ENCODE measurements around the gene RAD51AP1. TPM values are rescaled to one million over a fixed set of nuclear protein-coding genes. Genes with fewer than 3 reads are reported as not detected.
"Not testable (repeated sequence)": the region's sequence is repeated elsewhere in the genome, so short reads cannot be mapped to it uniquely, and the experiment has no call there.

The RAD51AP1 gene
- total RNA-seq, 4 donors from 2014 or later: 0.67 to 10.2 (median 3.1) TPM

DNA sequence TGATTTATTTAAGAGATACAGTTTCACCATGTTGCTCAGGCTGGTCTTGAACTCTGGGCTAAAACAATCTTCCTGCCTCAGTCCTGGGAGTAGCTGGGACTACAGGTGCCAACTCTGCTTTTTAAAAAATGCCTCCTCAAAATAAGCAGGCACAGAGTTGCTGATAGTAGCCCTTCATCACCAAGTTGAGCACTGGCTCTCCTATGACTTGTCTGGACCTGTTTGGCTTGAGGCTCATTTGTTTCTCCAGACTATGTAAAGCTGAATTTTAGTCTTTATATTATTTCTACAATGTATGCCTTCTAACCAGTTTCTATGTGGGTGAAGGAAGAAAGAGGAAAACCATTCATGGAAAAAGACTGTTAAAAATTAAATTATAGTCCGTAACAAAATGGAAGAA lies 39.5 kb upstream of the RAD51AP1 start:
- no peaks in the 10 kb centered on the region for H3K9me3 ChIP-seq
- TF ChIP-seq, protein P1, sequence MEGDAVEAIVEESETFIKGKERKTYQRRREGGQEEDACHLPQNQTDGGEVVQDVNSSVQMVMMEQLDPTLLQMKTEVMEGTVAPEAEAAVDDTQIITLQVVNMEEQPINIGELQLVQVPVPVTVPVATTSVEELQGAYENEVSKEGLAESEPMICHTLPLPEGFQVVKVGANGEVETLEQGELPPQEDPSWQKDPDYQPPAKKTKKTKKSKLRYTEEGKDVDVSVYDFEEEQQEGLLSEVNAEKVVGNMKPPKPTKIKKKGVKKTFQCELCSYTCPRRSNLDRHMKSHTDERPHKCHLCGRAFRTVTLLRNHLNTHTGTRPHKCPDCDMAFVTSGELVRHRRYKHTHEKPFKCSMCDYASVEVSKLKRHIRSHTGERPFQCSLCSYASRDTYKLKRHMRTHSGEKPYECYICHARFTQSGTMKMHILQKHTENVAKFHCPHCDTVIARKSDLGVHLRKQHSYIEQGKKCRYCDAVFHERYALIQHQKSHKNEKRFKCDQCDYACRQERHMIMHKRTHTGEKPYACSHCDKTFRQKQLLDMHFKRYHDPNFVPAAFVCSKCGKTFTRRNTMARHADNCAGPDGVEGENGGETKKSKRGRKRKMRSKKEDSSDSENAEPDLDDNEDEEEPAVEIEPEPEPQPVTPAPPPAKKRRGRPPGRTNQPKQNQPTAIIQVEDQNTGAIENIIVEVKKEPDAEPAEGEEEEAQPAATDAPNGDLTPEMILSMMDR (IDR thresholded peaks at IDR 0.05): no peak
- TF ChIP-seq POLR2A (IDR thresholded peaks at IDR 0.05): no peak
- no peak overlapping the region for H3K4me3 ChIP-seq (replicated peaks in 1 of 3)
- WGBS, 2 donors: 98 to 99% methylated on average over 1 of the region's 1 CpG
- no peak for DNase-seq
- H3K27me3 ChIP-seq: no peaks in the 10 kb centered on the region
- no peaks in the 10 kb centered on the region for H3K4me1 ChIP-seq
- H3K36me3 ChIP-seq: peaks cover 22 to 26% of the 10 kb centered on the region in 2 donors
- no peak overlapping the region for H3K27ac ChIP-seq
- intact Hi-C loops (cut with DNase I): no loop called here

DNA sequence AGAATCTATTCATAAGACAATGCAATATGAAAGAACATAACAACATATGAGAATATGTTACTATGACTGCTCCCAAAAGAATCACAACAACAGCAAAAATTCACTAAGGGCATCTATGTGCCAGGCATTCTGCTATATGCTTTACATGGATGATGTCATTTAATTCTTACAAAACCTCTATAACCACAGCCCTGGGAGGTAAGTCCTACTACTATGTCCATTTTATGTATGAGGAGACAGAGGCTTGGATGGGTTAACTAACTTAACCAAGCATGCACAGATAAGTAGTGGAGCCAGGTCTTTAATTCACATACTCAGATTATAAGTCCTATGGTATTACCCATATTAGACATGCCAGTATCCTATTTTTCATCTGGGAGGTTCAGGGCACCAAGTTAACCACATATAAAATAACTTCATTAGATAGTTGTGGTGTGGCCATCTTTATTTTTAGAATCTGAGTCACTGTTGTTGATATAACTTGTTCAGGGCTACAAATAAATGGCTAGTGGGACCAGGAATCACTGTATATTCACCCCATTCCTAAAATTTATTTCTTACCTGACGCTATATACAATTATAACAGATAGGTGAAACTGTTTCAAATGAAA lies 33.2 kb upstream of the RAD51AP1 start:
- Histone ChIP-seq H3K27me3 (no peaks in the 10 kb centered on the region), H3K4me3 (replicated peaks in 1 of 3) (no peak overlapping the region), H3K36me3 (peaks cover 11 to 14% of the 10 kb centered on the region in 2 donors), H3K4me1 (no peaks in the 10 kb centered on the region), H3K27ac (no peak overlapping the region), H3K9me3 (no peaks in the 10 kb centered on the region)
- 98% methylated on average over 1 of the region's 1 CpG for WGBS, 2 donors
- DNase-seq: no peak
- no peak for TF ChIP-seq POLR2A (IDR thresholded peaks at IDR 0.05)
- TF ChIP-seq, protein P1 (IDR thresholded peaks at IDR 0.05): no peak
- intact Hi-C loops (cut with DNase I): no loop called here

DNA sequence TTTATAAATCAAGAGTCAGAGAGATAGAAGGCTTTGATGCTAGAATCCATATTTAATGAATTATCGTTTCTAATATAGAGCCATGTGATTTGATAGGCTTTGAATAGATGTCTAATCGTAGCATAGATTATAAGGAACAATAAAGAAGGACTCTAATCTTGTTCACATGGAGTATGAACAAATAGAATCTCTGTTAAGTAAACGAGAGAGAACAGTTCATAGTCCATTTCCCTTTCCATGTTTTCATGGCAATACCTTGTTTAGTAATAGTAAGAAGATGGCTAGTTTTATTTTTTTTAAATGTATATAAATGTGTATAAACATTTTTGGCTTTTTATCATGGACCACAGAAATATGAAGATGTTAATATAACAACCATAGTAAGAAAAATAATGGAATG lies 32.3 kb upstream of the RAD51AP1 start:
- H3K27me3 ChIP-seq: no peaks in the 10 kb centered on the region
- TF ChIP-seq, protein P1 (IDR thresholded peaks at IDR 0.05): no peak
- no peak for TF ChIP-seq POLR2A (IDR thresholded peaks at IDR 0.05)
- no peak for DNase-seq
- no peaks in the 10 kb centered on the region for H3K9me3 ChIP-seq
- H3K4me1 ChIP-seq: no peaks in the 10 kb centered on the region
- H3K36me3 ChIP-seq: peaks cover 11 to 14% of the 10 kb centered on the region in 2 donors
- no peak overlapping the region for H3K4me3 ChIP-seq (replicated peaks in 1 of 3)
- 89 to 90% methylated on average over 3 of the region's 3 CpGs for WGBS, 2 donors
- no peak overlapping the region for H3K27ac ChIP-seq
- intact Hi-C loops (cut with DNase I): no loop called here

DNA sequence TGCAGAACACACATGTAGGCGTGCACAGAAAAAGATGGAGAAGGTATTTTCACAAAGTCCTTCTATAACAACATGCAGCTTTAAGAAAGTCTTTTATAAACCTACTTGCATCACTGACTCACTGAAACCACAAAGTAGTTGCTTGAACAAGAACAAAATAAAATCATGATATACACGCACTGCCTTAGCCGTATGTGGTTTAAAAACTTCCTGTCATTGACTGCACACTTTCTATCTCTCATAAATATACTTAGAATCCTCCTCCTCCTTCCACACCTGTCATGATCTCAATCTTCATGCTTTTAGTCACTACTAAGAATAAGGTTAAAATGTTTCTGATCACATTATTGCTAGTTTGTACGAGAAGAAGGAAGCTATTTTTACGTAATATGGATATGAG lies 31.8 kb upstream of the RAD51AP1 start:
- H3K4me3 ChIP-seq (replicated peaks in 1 of 3): no peak overlapping the region
- no peaks in the 10 kb centered on the region for H3K9me3 ChIP-seq
- WGBS, 2 donors: 86 to 94% methylated on average over 5 of the region's 5 CpGs
- H3K27me3 ChIP-seq: no peaks in the 10 kb centered on the region
- H3K27ac ChIP-seq: no peak overlapping the region
- no peaks in the 10 kb centered on the region for H3K4me1 ChIP-seq
- no peak for DNase-seq
- TF ChIP-seq, protein P1 (IDR thresholded peaks at IDR 0.05): no peak
- no peak for TF ChIP-seq POLR2A (IDR thresholded peaks at IDR 0.05)
- intact Hi-C loops (cut with DNase I): no loop called here
- peaks cover 11 to 14% of the 10 kb centered on the region in 2 donors for H3K36me3 ChIP-seq

DNA sequence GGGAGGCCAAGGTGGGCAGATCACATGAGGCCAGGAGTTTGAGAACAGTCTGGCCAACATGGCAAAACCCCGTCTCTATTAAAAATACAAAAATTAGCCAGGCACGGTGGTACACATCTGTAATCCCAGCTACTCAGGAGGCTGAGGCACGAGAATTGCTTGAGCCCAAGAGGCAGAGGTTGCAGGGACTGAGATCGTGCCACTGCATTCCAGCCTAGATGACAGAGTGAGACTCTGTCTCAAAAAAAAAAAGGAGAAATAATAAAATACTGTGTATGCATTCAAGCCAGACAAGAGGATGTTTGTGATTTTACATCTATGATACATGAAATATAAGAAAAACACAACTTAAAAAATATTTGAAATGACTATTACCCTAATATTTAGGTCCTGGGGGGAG lies 30.2 kb upstream of the RAD51AP1 start:
- H3K27ac ChIP-seq; H3K4me3 ChIP-seq (replicated peaks in 1 of 3); H3K9me3 ChIP-seq; H3K4me1 ChIP-seq; H3K27me3 ChIP-seq; intact Hi-C loops (cut with DNase I); DNase-seq: not testable (repeated sequence)
- peaks cover 11% of the 10 kb centered on the region in 2 donors for H3K36me3 ChIP-seq
- WGBS, 2 donors: 94 to 96% methylated on average over 4 of the region's 4 CpGs

DNA sequence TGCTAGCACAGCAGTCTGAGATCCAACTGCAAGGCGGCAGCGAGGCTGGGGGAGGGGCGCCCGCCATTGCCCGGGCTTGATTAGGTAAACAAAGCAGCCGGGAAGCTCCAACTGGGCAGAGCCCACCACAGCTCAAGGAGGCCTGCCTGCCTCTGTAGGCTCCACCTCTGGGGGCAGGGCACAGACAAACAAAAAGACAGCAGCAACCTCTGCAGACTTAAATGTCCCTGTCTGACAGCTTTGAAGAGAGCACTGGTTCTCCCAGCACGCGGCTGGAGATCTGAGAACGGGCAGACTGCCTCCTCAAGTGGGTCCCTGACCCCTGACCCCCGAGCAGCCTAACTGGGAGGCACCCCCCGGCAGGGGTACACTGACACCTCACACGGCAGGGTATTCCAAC lies 29.4 kb upstream of the RAD51AP1 start:
- H3K4me1 ChIP-seq: not testable (repeated sequence)

More for the DNA sequence above, 29.4 kb upstream of the RAD51AP1 start:
- intact Hi-C loops (cut with DNase I); H3K36me3 ChIP-seq; DNase-seq; H3K9me3 ChIP-seq; H3K27me3 ChIP-seq; H3K27ac ChIP-seq; H3K4me3 ChIP-seq (replicated peaks in 1 of 3): not testable (repeated sequence)
- 44 to 45% methylated on average over 7 to 9 of the region's 12 CpGs for WGBS, 2 donors
